ENCODE measurements around the gene CSPG4.

Gene CSPG4

DNA sequence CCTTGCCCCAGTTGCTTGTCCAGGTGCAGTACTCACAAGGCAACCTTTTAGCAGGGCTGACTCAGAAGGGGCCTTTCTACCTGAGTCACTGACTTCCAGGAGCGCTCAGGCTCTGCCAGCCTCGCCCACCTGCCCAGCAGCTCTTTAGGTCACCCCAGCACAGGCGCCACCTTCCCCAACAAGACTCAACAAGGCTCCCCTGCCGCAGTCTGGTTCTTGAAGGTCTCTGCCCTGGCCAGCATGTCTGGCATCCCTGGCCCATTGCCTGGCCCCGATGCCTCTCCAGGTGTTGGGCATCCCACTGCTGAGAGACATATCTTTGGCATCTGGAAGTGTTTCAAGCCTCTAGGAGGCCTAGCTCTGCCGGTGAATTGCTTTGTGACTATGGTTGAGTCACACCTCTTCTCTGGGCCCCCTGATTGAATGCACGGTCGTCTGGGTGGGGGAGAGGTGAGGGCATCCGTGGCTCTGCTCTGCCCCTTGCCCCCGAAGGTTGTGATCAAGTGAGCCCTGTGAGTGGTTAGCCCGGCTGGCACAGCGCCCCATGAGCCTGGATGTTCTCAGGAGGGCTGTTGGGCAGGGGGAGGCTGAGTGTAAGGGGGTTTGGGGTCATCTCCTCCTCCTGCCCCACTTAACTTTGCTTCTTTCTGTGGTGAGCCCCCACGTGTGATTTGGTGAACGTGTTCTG, 43.3 kb downstream of the CSPG4 start:
- DNase-seq (ENCODE audit: low read depth): no peak

- no peak for DNase-seq (ENCODE audit: low read depth)
These were observed 45.7 kb downstream of the CSPG4 start for GRCh38 chr15:75666823-75667501.

DNA sequence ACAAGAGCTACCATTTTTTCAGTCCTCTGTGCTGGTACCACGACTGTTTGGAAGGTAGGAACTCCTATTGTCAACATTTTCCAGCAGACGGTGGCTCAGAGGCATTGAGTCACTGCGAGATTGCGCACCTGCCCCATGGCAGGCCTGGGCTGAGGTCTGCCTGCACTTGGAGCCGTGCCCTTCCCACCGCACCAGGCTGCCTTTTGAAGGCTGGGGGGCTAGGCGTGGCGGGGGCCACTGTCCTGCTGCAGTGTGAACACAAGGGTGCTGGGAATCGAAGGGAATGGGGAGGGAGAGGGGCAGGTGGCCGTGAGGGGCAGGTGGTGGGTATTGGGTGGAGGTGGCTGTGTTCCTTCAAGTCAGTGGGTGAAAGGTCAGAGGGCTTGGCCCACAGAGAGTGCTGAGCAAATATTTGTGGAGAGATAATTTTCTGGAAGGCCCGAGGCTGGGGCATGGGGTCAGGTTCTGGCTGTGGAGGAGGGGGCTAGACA, 48.7 kb downstream of the CSPG4 start:
- no peak for DNase-seq (ENCODE audit: low read depth)

- no peak for DNase-seq (ENCODE audit: low read depth)
These were observed 49.7 kb downstream of the CSPG4 start for GRCh38 chr15:75662823-75663519.

GRCh38 chr15:75661756-75662140, 50.9 kb downstream of the CSPG4 start:
- no peak for DNase-seq (ENCODE audit: low read depth)

DNA sequence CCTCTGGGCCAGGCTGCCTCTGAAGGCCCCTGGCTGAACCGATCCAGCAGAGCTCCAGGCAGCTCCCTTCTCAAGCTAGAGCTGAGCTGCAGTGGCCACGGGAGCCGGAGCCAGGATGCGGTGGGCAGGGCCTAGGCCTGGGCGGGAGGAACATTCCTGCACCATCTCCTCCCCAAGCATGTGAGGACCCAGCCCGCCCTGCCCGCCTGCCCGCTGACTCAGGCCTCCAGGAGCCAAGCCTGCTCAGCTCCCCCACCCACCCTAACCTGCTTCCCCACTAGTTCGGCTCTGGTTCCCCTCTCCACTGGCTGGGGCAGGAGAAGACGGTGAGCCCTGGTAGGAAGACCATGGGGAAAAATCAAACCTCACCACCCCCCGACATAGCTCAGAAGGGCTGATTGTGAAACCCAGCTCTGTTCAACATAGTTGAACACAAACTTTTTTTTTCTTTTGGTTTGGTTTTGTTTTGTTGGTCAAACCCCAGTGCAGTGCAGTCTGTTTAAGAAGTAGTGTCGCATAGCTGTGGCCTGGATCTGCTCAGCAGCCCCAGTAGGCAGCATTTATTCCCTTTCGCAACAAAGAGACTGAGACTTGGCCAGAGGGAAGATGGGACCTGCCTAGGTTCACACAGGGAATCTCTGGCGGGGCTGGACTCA, 51.4 kb downstream of the CSPG4 start:
- DNase-seq (ENCODE audit: low read depth): no peak

DNA sequence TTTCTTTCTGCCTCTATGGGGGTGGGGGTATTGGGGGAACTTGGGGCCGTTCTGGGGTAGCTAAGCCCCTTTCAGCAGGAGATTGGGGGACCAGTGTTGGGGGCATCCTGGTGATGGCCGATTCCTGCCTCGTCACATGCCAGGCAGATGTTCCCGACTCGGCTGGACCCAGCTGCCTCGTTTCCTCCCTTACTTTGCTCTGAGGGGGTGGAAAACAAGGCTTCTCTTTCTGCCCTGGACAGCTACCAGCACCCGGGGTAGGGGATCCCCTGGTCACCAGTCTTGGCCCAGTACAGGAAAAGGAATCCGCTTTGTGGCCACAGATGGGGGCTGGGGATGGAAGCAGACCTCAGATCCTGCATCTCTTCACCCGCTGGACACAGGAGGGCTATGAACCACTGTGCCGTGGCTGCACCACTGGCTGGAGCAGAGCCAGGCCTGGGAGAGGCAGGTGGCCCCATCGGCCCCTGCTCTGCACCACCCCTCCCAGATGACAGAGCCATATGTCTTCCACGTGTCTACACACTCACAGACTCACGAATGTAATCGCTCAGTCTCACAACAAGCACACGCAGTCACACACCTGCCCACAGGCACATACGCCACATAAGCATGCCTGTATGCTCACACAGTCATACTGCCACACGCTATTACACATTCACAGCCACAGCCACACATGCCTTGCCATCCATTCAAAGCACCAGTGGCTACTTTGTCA, 52.6 kb downstream of the CSPG4 start:
- DNase-seq (ENCODE audit: low read depth): no peak

DNA sequence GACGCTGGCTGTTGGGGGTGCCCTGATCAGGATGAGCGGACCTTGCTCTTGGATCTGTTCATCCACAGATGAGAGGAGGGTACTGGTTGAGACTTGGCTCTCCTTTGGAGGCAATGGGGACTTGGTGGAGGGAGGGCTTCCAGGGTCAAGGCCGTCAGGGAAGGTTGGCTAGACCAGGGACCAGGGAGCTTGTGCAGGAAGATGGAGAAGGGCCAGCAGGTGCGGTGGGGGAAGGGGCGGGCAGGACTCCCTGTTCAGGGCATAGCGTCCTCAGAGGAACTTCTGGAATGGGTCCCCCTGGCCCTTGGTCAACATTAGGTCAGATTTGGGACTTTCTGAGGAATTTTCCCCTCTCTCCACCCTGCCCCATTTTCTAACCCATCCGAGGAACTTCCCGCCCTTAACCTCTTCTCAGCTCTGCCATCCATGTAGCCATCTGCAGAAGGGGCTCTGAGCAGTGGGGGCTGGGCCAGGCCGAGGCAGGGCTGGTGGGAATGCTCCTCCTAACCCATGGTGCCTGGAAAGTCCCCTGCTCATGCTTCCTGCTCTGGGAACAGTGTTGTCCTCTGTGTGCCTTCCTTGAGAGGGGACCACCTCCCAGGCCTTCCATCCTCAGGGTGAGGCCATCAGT, 53.4 kb downstream of the CSPG4 start:
- DNase-seq (ENCODE audit: low read depth): no peak

- DNase-seq (ENCODE audit: low read depth): no peak
These were observed 55.8 kb downstream of the CSPG4 start for GRCh38 chr15:75656813-75657212.

- no peak for DNase-seq (ENCODE audit: low read depth)
These were observed 56.3 kb downstream of the CSPG4 start for GRCh38 chr15:75656331-75656730.

- DNase-seq (ENCODE audit: low read depth): no peak
These were observed 56.7 kb downstream of the CSPG4 start for GRCh38 chr15:75655931-75656330.

GRCh38 chr15:75654201-75654907, 58.3 kb downstream of the CSPG4 start:
- no peak for DNase-seq (ENCODE audit: low read depth)

DNA sequence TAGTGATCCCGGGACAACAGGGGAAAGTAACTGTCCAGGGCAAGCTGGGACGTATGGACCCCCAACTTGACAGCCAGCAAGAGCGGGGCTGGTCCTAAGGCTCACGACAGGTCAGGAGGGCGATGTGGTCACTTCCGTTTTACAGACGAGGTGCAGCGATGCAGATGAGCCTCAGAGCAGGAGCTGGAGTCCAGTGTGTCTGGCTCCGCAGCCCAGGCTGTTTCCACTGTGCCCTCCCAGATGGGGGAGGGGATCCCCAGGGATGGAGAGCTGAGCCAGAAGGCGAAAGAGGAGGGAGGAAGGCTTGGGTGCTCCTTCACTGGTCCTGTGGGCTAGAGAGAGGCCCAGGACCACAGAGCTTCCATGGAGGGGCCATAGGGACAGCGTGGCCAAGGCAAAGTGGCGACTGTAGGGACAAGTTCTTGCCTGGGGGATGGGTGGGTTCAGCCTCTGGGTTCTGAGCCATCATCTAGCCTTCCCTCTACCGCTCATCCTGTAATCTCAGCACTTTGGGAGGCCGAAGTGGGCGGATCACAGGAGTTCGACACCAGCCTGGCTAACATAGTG, 59.2 kb downstream of the CSPG4 start:
- DNase-seq (ENCODE audit: low read depth): no peak

GRCh38 chr15:75651810-75652543, 60.7 kb downstream of the CSPG4 start:
- no peak for DNase-seq (ENCODE audit: low read depth)

DNA sequence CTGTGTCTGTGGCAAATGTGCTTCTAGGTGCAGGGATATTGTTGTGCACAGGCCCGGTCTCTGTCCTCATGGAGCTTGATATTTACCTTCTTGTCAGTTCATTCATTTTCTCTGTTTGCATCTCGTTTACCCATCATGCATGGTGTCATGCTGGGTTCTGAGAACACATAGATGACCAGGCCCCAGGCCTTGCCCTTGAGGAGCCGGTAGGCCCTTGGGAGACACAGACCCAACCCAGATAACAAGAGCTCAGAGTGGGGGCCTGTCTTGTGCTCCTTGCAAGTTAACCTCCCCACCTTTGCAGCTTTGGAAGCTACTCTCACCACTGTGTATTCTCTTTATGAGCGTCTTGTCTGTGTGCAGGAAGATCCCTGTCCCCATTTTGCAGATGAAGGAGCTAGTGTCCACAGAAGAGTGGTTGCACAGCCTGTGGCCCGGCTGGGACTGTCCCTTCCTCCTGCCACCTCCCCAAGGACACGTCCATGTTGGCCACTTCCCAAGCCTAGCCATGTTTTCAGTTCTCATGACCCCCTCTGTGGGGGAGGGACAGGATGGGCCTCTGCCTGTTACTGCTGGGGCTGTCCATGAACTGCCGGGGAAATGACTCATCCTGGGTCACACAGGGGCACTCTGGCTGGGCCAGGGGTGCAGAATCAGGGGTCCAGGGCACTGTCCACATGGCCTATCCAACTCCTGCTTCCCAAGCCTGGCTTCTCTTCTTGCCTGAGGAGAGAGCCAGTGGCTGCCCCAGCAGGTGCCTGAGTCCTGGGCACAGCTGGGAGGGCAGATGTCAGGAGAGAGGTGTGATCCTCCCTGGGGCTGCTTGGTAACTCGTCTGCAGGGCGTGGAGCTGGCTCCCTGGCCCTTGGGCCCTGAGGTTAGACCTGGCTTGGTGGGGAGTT, 61.5 kb downstream of the CSPG4 start:
- no peak for DNase-seq (ENCODE audit: low read depth)

DNA sequence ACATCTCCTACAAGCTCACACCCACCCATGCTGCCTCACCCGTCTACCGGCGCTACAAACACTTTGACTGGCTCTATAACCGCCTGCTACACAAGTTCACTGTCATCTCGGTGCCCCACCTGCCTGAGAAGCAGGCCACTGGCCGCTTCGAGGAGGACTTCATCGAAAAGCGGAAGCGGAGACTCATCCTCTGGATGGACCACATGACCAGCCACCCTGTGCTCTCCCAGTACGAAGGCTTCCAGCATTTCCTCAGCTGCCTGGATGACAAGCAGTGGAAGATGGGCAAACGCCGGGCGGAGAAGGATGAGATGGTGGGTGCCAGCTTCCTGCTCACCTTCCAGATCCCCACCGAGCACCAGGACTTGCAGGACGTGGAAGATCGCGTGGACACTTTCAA, 62.8 kb downstream of the CSPG4 start:
- no peak for DNase-seq (ENCODE audit: low read depth)

DNA sequence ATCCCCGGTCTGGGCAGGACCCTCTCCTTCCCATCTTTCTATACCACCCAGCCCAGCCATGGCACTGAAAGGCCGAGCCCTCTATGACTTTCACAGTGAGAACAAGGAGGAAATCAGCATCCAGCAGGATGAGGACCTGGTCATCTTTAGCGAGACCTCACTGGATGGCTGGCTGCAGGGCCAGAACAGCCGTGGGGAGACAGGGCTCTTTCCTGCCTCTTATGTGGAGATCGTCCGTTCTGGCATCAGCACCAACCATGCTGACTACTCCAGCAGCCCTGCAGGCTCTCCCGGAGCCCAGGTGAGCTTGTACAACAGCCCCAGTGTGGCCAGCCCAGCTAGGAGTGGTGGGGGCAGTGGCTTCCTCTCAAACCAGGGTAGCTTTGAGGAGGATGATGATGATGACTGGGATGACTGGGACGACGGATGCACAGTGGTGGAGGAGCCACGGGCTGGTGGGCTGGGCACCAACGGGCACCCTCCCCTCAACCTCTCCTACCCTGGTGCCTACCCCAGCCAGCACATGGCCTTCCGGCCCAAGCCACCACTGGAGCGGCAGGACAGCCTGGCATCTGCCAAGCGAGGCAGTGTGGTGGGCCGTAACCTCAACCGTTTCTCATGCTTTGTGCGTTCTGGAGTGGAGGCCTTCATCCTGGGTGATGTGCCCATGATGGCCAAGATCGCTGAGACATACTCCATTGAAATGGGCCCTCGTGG, 63.4 kb downstream of the CSPG4 start:
- DNase-seq (ENCODE audit: low read depth): no peak

All from T follicular helper cell (primary cell).